HG03095 (cell line): Measurements from ENCODE around the gene GALNS.
"Not testable (repeated sequence)": the region's sequence is repeated elsewhere in the genome, so short reads cannot be mapped to it uniquely, and the experiment has no call there.

Experiments
- ATAC-seq: cut with Tn5 transposase; IDR thresholded peaks from one replicate; pipeline ENCODE4 v1.9.1; 2021; ENCODE audit warnings: moderate library complexity; ENCODE audit not compliant: unreplicated experiment

The GALNS gene

GRCh38 chr16:88839026-88839529, 17.7 kb downstream of the GALNS start:
- no peak for ATAC-seq

GRCh38 chr16:88838566-88838965, 18.2 kb downstream of the GALNS start:
- ATAC-seq, result no peak

GRCh38 chr16:88837806-88838205, 18.9 kb downstream of the GALNS start:
- ATAC-seq, result no peak

GRCh38 chr16:88836791-88837190, 20.0 kb downstream of the GALNS start:
- no peak for ATAC-seq

GRCh38 chr16:88835818-88836217, 20.9 kb downstream of the GALNS start:
- no peak for ATAC-seq

GRCh38 chr16:88835383-88835782, 21.4 kb downstream of the GALNS start:
- no peak for ATAC-seq

GRCh38 chr16:88834670-88835069, 22.1 kb downstream of the GALNS start:
- ATAC-seq, result no peak

- no peak for ATAC-seq
These were observed 23.7 kb downstream of the GALNS start for GRCh38 chr16:88833086-88833485.

GRCh38 chr16:88831838-88832237, 24.9 kb downstream of the GALNS start:
- no peak for ATAC-seq

GRCh38 chr16:88830783-88831182, 26.0 kb downstream of the GALNS start:
- no peak for ATAC-seq

- ATAC-seq, result no peak
These were observed 26.5 kb downstream of the GALNS start for GRCh38 chr16:88830258-88830657.

- ATAC-seq, result no peak
These were observed 28.0 kb downstream of the GALNS start for GRCh38 chr16:88828711-88829110.

- ATAC-seq, result no peak
These were observed 29.0 kb downstream of the GALNS start for GRCh38 chr16:88827727-88828126.

- ATAC-seq, result no peak
These were observed 30.5 kb downstream of the GALNS start for GRCh38 chr16:88826070-88826840.

- no peak for ATAC-seq
These were observed 31.6 kb downstream of the GALNS start for GRCh38 chr16:88825146-88825545.

- ATAC-seq, result no peak
These were observed 32.3 kb downstream of the GALNS start for GRCh38 chr16:88824256-88825077.

- not testable (repeated sequence) for ATAC-seq
These were observed 33.1 kb downstream of the GALNS start for GRCh38 chr16:88823646-88824045.

GRCh38 chr16:88822281-88823040, 34.3 kb downstream of the GALNS start:
- ATAC-seq, result no peak

- no peak for ATAC-seq
These were observed 35.4 kb downstream of the GALNS start for GRCh38 chr16:88821168-88821850.

- no peak for ATAC-seq
These were observed 36.2 kb downstream of the GALNS start for GRCh38 chr16:88820385-88821025.
